B cell (primary cell): Measurements from ENCODE around the gene SCAMP3. TPM values are rescaled to one million over a fixed set of nuclear protein-coding genes. Genes with fewer than 3 reads are reported as not detected.
A peak's percentile ranks its signal among the peaks of the same experiment; 100 is the strongest.

Source experiments
- ATAC-seq: fragments of 200-7000 bp; cut with Tn5 transposase; one replicate; pipeline ENCODE4 v1.10.0; 2021; ENCODE audit warnings: low read depth, mild to moderate bottlenecking, moderate number of reproducible peaks, moderate library complexity
- CTCF ChIA-PET: fragments of 350-600 bp; sonication (Branson Sonifier 250); formaldehyde crosslinking; loops from one replicate; lab custom pipeline; 2021; ENCODE audit warnings: antibody characterized with exemption, inconsistent platforms; lab: Charles Lee
- POLR2A ChIA-PET: fragments of 350-600 bp; sonication (Branson Sonifier 250); formaldehyde crosslinking; loops from one replicate; lab custom pipeline; 2021; ENCODE audit warnings: antibody characterized with exemption; lab: Charles Lee
- DNase-seq: peaks from one replicate; pipeline ENCODE4 v3.0.0; 2013
- H2AFZ ChIP-seq: 2 replicates; pipeline ENCODE4 v1.6.1; 2012; ENCODE audit warnings: mild to moderate bottlenecking, low read depth, low read length; ENCODE audit not compliant: insufficient read depth, poor library complexity, severe bottlenecking
- H3K27ac ChIP-seq, 2 donors: 1 replicate in 1 of 2; 2 replicates in 1 of 2; pipeline ENCODE4 v1.5.1; 2012 to 2013; ENCODE audit warnings: low read length in 2 of 2, mild to moderate bottlenecking in 2 of 2, moderate library complexity in 1 of 2
- H3K27me3 ChIP-seq, 4 experiments: fragments of 200-600 bp in 1 of 4; sonication (generic) in 1 of 4; replicated peaks in 1 of 4; 1 replicate in 2 of 4; 2 replicates in 2 of 4; pipeline versions ENCODE4 v1.6.1 to v1.7.0; 2013 to 2016; ENCODE audit warnings: low read length in 3 of 4, mild to moderate bottlenecking in 2 of 4, mixed read lengths in 1 of 4, moderate library complexity in 1 of 4; ENCODE audit not compliant: insufficient read depth in 4 of 4, control insufficient read depth in 3 of 4; ENCODE audit errors: control extremely low read depth in 1 of 4
- H3K36me3 ChIP-seq, 2 experiments: replicated peaks in 1 of 2; 1 replicate in 1 of 2; 2 replicates in 1 of 2; pipeline versions ENCODE4 v1.6.1 to v1.7.1; 2013; ENCODE audit warnings: low read length in 1 of 2; ENCODE audit not compliant: insufficient read depth in 2 of 2, control insufficient read depth in 1 of 2; ENCODE audit errors: control extremely low read depth in 1 of 2, extremely low read depth in 1 of 2
- H3K4me1 ChIP-seq, 2 donors: fragments of 200-600 bp in 1 of 2; sonication (generic) in 1 of 2; 1 replicate in 1 of 2; 2 replicates in 1 of 2; pipeline versions ENCODE4 v1.5.1 to v1.6.1; 2013 to 2017; ENCODE audit warnings: low read length in 2 of 2; ENCODE audit not compliant: control insufficient read depth in 2 of 2, insufficient read depth in 2 of 2
- H3K4me2 ChIP-seq: replicated peaks from 2 replicates; pipeline ENCODE3; 2012; ENCODE audit warnings: mild to moderate bottlenecking, low read depth, low read length; ENCODE audit not compliant: poor library complexity, severe bottlenecking
- H3K4me3 ChIP-seq, 5 experiments: fragments of 200-600 bp in 1 of 5; sonication (generic) in 1 of 5; 1 replicate in 3 of 5; 2 replicates in 2 of 5; pipeline versions ENCODE4 v1.5.1 to v1.7.0; 2011 to 2016; ENCODE audit warnings: low read length in 4 of 5, mild to moderate bottlenecking in 4 of 5, low read depth in 2 of 5, control low read depth in 1 of 5, moderate library complexity in 1 of 5; ENCODE audit not compliant: insufficient read depth in 1 of 5; ENCODE audit errors: control extremely low read depth in 1 of 5, extremely low read depth in 1 of 5
- H3K79me2 ChIP-seq: fragments of 200-600 bp; sonication (generic); one replicate; pipeline ENCODE4 v1.6.0; 2016; ENCODE audit warnings: low read length; ENCODE audit not compliant: control insufficient read depth, insufficient read depth
- H3K9ac ChIP-seq: fragments of 200-600 bp; sonication (generic); 2 replicates; pipeline ENCODE4 v1.6.1; 2017; ENCODE audit warnings: mild to moderate bottlenecking, low read length, moderate library complexity
- H3K9me3 ChIP-seq, 3 donors: one replicate each; pipeline versions ENCODE4 v1.6.1 to v1.7.1; 2013; ENCODE audit warnings: low read length in 2 of 3; ENCODE audit not compliant: control insufficient read depth in 2 of 3, insufficient read depth in 1 of 3; ENCODE audit errors: control extremely low read depth in 1 of 3
- H4K20me1 ChIP-seq: 2 replicates; pipeline ENCODE4 v1.6.0; 2012; ENCODE audit warnings: mild to moderate bottlenecking, low read length; ENCODE audit not compliant: insufficient read depth, control insufficient read depth, poor library complexity, severe bottlenecking
- H3K27ac Mint-ChIP-seq: one replicate; pipeline ENCODE4 v1.8.0; 2021; ENCODE audit warnings: mixed read lengths
- H3K27me3 Mint-ChIP-seq: one replicate; pipeline ENCODE4 v1.8.0; 2021; ENCODE audit warnings: mixed read lengths
- H3K4me1 Mint-ChIP-seq: one replicate; pipeline ENCODE4 v1.8.0; 2021; ENCODE audit warnings: mixed read lengths
- H3K4me3 Mint-ChIP-seq: one replicate; pipeline ENCODE4 v1.8.0; 2021; ENCODE audit warnings: mixed read lengths
- H3K9me3 Mint-ChIP-seq: one replicate; pipeline ENCODE4 v1.8.0; 2022; ENCODE audit warnings: mixed read lengths; ENCODE audit not compliant: insufficient read depth
- EZH2 ChIP-seq: IDR thresholded peaks from 2 replicates; pipeline ENCODE4 v1.6.1; 2012; ENCODE audit warnings: borderline replicate concordance, low read depth, mild to moderate bottlenecking, moderate library complexity, low read length; ENCODE audit not compliant: insufficient read depth, poor library complexity, severe bottlenecking
- WGBS: methylation state at CpG from one replicate; pipeline ENCODE4 v1.1.5; 2013; ENCODE audit warnings: missing lambda C conversion rate; ENCODE audit not compliant: insufficient coverage; 5-methylcytosine and 5-hydroxymethylcytosine counted together
- intact Hi-C: fragments of 100-400 bp; cut with micrococcal nuclease; formaldehyde crosslinking; loops from one replicate; pipeline ENCODE4 v1.10.0; 2022
- polyA plus RNA-seq: library from polyadenylated mRNA; depleted of rRNA; stranded (reverse); fragments of >200 nt; gene quantifications from 2 replicates; pipeline ENCODE4 v1.2.3, GENCODE V29; 2012
- total RNA-seq, 2 donors: library from RNA; stranded (reverse); fragments of 120-200 nt in 1 of 2; gene quantifications; 1 replicate in 1 of 2; 2 replicates in 1 of 2; pipeline versions ENCODE4 v1.2.3 to v1.2.4, GENCODE V29; 2013 to 2022
- TF ChIP-seq, protein P1 (sequence below): fragments of 200-600 bp; IDR thresholded peaks from one replicate; pipeline ENCODE4 v1.8.0; 2022; ENCODE audit warnings: antibody characterized with exemption, mild to moderate bottlenecking

SCAMP3 gene
- total and polyA plus RNA-seq, 2 donors (not counting 1 experiment from before 2014, with no cell fraction given), result 79.8 to 107 TPM

DNA sequence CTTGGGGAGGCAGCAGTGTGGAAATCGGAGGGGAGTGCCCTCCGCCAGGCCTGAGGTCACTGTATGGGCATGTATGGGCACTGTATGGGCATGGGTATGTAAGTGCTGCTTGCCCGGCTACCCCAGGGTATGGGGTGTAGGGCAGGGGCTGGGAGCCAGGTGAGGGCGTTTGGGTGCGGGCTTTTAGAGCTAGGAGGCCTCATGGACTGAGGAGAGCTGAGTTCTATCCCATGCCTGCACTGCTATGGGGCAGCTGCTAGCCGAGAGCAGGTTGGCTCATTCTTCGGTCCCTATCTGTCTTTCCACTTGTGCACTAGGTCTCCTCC, 33.7 kb upstream of the SCAMP3 start:
- Histone ChIP-seq H3K4me1 (peaks cover 7 to 10% of the 10 kb centered on the region in 2 donors), H3K27ac (no peak overlapping the region), H3K27me3 (peaks cover 0 to 26% (median 15%) of the 10 kb centered on the region in 4 experiments), H4K20me1 (no peaks in the 10 kb centered on the region), H3K36me3 (no peaks in the 10 kb centered on the region), H3K4me3 (no peak overlapping the region), H3K79me2 (no peaks in the 10 kb centered on the region), H3K9me3 (peaks cover 0 to 2% (median 0%) of the 10 kb centered on the region in 3 donors), H3K4me2 (no peak overlapping the region), H3K9ac (no peak overlapping the region), H2AFZ (no peak overlapping the region)
- H3K4me3 Mint-ChIP-seq, result no peak overlapping the region
- WGBS, result 97% methylated on average over 6 of the region's 7 CpGs
- H3K4me1 Mint-ChIP-seq, result peaks cover 10% of the 10 kb centered on the region
- DNase-seq (no peak), ATAC-seq (no peak)
- TF ChIP-seq EZH2, result no peak
- TF ChIP-seq, protein P1, sequence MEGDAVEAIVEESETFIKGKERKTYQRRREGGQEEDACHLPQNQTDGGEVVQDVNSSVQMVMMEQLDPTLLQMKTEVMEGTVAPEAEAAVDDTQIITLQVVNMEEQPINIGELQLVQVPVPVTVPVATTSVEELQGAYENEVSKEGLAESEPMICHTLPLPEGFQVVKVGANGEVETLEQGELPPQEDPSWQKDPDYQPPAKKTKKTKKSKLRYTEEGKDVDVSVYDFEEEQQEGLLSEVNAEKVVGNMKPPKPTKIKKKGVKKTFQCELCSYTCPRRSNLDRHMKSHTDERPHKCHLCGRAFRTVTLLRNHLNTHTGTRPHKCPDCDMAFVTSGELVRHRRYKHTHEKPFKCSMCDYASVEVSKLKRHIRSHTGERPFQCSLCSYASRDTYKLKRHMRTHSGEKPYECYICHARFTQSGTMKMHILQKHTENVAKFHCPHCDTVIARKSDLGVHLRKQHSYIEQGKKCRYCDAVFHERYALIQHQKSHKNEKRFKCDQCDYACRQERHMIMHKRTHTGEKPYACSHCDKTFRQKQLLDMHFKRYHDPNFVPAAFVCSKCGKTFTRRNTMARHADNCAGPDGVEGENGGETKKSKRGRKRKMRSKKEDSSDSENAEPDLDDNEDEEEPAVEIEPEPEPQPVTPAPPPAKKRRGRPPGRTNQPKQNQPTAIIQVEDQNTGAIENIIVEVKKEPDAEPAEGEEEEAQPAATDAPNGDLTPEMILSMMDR, result no peak
- H3K27me3 Mint-ChIP-seq, result peaks cover 38% of the 10 kb centered on the region
- intact Hi-C loops, result no loop called here
- no peaks in the 10 kb centered on the region for H3K9me3 Mint-ChIP-seq
- CTCF ChIA-PET, result no interaction called here
- POLR2A ChIA-PET, result no interaction called here
- no peak overlapping the region for H3K27ac Mint-ChIP-seq

GRCh38 chr1:155295183-155295941, 33.2 kb upstream of the SCAMP3 start:
- WGBS, result 29% methylated on average over 43 of the region's 47 CpGs
- Histone ChIP-seq H3K27ac (no peak overlapping the region), H3K9ac (no peak overlapping the region), H3K9me3 (peaks cover 0 to 2% (median 0%) of the 10 kb centered on the region in 3 donors), H2AFZ (peak overlapping the region; percentile 16), H3K4me3 (no peak overlapping the region), H3K4me2 (peak overlapping the region; percentile 23), H3K27me3 (peaks cover 0 to 26% (median 15%) of the 10 kb centered on the region in 4 experiments), H3K36me3 (no peaks in the 10 kb centered on the region), H4K20me1 (no peaks in the 10 kb centered on the region), H3K79me2 (no peaks in the 10 kb centered on the region), H3K4me1 (peaks cover 7 to 10% of the 10 kb centered on the region in 2 donors)
- H3K27me3 Mint-ChIP-seq, result peaks cover 38% of the 10 kb centered on the region
- TF ChIP-seq, protein P1, result no peak
- no peak for TF ChIP-seq EZH2
- ChIA-PET CTCF (no interaction called here), POLR2A (no interaction called here)
- H3K9me3 Mint-ChIP-seq, result no peaks in the 10 kb centered on the region
- DNase-seq (no peak), ATAC-seq (no peak)
- H3K4me1 Mint-ChIP-seq, result peaks cover 10% of the 10 kb centered on the region
- intact Hi-C loops, result no loop called here
- no peak overlapping the region for H3K27ac Mint-ChIP-seq
- no peak overlapping the region for H3K4me3 Mint-ChIP-seq
